GM19043 (cell line): ENCODE data around the gene RASGRF2.

ENCODE experiments used
- ATAC-seq: cut with Tn5 transposase; IDR thresholded peaks from one replicate; pipeline ENCODE4 v1.9.1; 2021; ENCODE audit warnings: low read depth; ENCODE audit not compliant: unreplicated experiment

The RASGRF2 gene

DNA sequence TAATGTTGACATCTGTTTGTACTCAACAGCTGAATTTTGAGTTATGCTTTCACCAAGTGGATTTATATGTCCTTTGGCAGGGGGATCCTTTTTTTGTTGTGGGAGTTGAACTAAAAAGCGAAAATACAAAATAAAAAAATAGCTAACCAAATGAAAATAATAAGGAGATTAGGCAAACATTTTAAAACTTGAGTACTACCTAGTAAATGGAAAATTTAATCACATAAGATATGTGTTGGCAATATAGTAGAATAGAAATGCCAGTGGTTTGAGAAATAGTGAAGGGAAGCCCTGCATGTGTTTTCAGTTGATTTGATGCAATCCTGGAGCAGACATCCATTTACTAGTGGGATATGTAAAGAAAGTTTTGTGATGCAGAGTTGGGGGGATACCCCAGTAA lies 98.0 kb downstream of the RASGRF2 start:
- no peak for ATAC-seq

DNA sequence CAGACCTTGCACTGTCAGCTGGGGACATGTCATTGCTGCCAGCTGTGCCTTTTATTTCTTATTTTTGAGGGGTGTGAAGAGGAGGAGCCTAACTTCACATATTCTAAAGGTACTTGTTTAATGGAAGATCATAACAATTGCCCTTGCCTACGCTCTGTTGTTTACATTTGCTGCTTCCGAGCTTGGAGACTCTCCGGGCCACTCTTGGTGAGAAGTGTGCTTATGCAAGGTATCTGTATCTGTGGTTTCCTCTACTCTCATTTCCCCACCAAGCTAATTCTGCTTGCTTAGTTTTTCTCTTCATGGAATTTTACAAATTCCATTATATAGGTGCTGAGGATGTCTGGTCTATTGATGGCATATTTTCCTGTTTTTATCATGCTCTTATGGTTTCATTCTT lies 105.3 kb downstream of the RASGRF2 start:
- ATAC-seq, result no peak

- no peak for ATAC-seq
These were observed 105.9 kb downstream of the RASGRF2 start for GRCh38 chr5:81066102-81066501.

- ATAC-seq, result no peak
These were observed 107.2 kb downstream of the RASGRF2 start for GRCh38 chr5:81067406-81067805.

DNA sequence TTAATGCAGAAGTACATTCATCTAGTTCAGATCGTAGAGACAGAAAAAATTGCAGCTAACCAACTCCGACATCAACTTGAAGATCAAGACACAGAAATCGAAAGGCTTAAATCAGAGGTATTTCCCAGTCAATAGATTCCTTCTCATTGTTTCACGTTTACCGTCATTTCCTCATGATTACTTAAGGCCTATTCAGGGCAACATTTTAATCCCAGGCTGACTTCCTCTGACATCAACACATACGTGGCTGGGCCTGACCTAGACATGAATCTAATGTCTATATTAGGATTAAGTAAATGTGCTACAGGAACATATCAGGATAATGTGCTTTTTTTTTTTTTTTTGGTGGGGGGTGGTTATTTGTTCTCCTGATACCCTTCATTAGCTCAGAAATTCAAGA lies 107.9 kb downstream of the RASGRF2 start:
- no peak for ATAC-seq

GRCh38 chr5:81068635-81069034 lies 108.5 kb downstream of the RASGRF2 start:
- ATAC-seq, result no peak

- no peak for ATAC-seq
These were observed 109.8 kb downstream of the RASGRF2 start for GRCh38 chr5:81069990-81070389.

DNA sequence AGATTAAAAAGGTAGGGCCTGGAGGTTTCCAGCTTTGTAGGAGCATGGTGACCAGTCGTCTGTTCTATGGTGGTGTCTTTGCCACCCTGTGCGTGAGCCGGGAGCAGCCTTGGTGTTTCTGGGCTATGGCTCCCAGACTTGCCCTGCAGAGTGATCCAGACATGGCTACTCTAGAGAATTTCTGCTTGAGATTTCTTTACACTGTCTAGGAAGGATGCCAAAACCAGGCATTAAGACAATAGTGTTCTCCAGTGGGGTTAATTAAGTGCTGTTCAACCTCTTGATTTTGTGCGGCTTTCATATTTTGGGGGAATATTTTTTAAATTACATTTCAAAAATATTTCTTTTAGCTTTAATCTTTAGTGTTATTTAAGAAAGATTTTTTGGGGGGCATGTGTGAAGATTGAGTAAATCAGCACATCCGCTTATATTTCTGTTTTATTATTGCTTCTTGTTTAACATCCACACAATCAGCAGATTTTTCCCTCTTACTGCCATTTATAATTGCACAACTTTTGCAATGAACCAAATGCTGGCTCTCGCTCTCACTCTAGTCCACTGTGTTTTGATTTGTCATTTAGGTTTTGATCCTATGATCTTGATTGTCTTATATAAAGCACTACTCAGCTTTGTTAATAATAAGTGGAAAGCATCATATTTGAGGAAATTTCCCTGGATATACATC lies 110.5 kb downstream of the RASGRF2 start:
- ATAC-seq, result no peak

GRCh38 chr5:81075041-81075440 lies 114.9 kb downstream of the RASGRF2 start:
- no peak for ATAC-seq

- no peak for ATAC-seq
These were observed 116.9 kb downstream of the RASGRF2 start for GRCh38 chr5:81077105-81077504.

- ATAC-seq, result no peak
These were observed 118.8 kb downstream of the RASGRF2 start for GRCh38 chr5:81078930-81079329.

DNA sequence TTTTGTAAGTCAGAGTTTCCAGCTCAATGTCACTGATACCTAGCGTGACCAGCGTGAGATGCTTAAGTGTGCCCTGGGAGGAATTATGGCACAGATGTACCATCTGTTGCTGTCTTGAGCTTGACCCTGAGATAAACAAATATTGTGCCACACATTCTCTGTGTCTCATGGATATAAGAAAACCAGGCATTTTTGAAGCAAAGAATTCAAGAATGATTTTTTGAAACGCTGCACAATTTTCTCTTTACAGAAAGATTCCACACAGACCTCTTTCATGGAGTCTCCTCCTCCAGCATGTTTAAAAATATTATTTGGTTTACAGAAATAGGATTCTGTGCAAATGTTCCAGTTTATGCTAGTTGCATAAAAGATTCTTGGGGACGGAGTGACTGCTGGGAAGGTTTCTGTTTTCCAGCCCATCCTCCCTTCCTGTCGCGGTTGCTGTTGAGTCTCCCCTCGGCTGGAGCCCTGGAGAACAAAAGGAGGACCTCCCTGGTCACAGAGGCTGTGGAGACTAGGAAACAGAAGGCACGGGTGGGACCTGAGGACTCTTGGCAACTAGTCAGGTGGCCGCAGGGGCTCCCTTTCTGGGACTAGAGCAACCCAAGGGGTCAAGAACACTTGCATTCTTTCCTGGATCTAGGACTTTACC lies 120.8 kb downstream of the RASGRF2 start:
- ATAC-seq, result no peak

DNA sequence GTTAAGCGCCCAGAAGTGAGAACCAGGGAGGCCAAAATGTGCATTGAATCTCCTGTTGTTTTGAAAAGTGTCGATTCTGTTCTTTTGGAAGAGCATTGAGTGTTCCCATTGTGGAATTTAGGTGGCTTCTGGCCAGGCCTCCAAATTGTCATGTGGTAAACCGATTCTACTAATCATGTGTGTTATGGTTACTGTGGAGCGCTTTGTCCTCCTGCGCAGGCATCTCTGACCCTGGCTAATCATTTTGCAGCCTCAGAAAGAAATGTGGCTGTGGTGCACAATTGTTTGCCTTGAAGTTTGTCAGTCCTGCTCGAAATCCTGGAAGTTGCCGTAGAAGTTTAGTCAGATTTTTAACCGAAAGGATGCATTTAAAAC lies 121.3 kb downstream of the RASGRF2 start:
- no peak for ATAC-seq

GRCh38 chr5:81086881-81087281 lies 126.7 kb downstream of the RASGRF2 start:
- ATAC-seq, result no peak

GRCh38 chr5:81091199-81091598 lies 131.0 kb downstream of the RASGRF2 start:
- ATAC-seq, result no peak

DNA sequence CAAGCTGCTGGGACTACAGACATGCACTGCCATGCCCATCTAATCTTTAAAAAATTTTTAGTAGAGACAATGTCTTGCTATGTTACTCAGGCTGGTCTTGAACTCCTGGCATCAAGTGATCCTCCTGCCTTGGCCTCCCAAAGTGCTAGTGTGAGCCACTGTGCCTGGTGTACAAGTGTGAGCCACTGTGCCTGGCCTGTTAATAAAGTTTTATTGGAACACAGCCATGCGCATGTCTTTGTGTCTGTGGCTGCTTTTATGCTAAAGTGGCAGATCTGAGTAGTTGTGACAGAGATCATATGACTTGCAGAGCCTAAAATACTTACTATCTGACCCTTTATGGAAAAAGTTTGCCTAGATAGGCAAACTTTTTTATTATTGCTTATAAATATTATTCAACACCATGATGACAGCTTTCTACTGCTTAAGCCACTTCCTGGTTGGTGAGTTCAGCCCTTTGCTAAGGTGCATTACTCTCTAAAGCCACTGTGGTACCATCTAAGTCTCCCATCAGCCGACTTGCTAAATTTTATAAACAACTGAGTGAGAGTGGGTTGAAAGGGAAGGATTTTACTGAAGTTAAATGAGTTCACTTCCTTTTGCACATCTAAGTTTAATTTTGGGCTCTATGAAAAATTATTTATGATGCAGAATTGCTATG lies 133.5 kb downstream of the RASGRF2 start:
- ATAC-seq, result no peak

DNA sequence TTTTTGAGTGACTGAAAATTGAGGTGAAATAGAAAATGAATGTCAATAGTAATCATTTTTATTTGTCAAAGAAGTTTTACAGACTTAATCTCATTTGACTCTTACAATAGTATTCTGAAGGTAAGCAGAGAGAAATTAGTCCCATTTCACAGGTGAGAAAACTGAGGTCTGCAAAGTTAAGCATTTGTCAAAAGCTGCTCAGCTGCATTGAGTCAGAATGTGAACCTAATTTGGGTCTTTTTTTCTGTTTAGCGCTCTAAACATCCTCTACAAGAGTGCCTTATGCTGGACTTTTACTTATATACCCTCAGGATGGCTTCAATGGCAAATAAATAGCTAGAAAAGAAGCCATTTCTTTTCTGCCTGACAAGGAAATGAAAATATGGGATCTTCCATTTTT lies 135.7 kb downstream of the RASGRF2 start:
- no peak for ATAC-seq

DNA sequence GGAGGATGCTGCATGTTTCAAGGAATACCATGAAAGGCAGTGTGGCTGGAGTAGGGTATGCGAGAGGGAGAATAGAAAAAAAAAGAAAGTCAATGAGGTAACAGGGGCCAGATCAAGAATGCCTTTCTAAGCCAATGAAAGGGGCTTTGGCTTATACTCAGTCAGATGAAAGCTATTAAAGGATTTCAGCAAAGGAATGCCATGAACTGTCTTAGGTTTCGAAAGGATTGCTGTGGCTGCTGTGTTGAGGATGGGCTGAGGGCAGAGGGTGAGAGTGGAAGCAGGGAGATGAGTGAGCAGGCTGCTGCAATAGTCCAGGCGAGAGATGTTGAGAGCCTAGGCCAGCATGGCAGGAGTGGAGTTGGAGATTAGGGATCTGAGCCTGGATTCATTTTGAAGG lies 137.6 kb downstream of the RASGRF2 start:
- no peak for ATAC-seq

DNA sequence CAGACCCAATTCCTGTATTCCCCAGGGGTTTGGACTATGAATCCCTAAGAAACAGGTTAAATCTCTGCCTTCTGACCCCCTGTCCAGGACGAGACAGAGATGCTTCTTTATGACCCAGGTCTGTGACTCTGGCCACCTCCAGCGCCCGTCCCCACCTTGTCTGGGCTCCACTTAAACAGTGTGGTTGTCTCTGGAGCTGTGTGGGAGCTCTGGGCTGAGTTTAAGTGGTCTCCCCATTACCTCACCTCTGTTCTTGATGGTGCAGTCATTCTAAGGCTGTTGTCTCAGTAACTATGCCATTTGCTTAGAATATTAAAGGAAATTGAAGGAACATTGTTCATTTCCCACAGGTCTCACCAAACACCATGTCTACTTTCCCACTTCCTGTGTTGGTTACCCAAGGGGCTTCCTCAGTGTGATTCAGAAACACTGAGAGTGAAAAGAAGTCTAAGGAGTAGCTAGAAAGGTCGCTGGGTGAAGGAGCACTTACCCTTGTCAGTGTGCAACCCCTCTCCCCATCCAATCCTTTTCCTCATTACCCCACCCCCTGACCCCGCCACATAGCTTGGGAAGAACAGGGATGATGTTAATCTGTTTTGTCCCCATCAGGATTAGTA lies 145.2 kb downstream of the RASGRF2 start:
- ATAC-seq, result no peak

- no peak for ATAC-seq
These were observed 155.1 kb downstream of the RASGRF2 start for GRCh38 chr5:81115261-81115660.

DNA sequence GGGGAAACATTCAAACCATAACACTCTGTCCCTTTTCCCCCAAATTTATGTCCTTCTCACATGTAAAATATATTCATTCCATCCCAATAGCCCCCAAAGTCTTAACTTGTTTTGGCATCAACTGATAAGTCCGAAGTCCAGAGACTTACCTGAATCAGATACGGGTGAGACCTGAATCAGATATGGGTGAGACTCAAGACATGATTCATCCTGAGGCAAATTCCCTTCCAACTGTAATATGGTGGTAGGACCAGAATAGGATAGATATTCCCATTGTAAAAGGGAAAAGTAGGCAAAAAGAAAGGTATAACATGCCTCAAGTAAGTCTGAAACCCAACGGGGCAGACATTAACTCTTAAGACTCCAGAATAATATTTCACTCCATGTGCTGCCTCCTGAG lies 157.4 kb downstream of the RASGRF2 start:
- no peak for ATAC-seq

- ATAC-seq, result no peak
These were observed 161.1 kb downstream of the RASGRF2 start for GRCh38 chr5:81121273-81121672.
